HG03575 (cell line): Measurements from ENCODE around the gene GCC1.
A peak's percentile ranks its signal among the peaks of the same experiment; 100 is the strongest.
"Not testable (repeated sequence)": the region's sequence is repeated elsewhere in the genome, so short reads cannot be mapped to it uniquely, and the experiment has no call there.

Source experiments
- ATAC-seq: cut with Tn5 transposase; IDR thresholded peaks from one replicate; pipeline ENCODE4 v1.9.1; 2021; ENCODE audit not compliant: unreplicated experiment, insufficient number of reproducible peaks, low FRiP score; ENCODE audit errors: extremely low read depth

GCC1 gene

DNA sequence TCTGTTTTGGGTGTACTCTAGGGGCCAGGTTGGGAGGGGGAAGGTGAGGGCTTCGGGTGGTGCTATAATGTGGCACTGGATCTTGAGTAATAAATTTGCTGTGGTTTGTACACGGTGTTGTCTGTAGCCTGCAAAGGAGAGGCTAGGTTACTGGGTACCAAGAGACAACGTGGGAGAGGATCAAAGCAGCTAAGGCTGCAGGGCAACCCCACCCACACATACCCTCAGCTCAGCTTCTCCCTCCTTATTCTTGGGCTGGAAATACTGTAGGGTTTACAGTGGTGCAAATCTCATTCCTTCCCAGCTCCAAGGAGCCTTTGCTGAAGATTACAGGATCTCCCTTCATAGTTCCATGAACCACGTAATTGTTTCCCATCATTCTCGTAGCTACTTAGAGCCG is 6.2 kb upstream of the GCC1 start:
- ATAC-seq: no peak

DNA sequence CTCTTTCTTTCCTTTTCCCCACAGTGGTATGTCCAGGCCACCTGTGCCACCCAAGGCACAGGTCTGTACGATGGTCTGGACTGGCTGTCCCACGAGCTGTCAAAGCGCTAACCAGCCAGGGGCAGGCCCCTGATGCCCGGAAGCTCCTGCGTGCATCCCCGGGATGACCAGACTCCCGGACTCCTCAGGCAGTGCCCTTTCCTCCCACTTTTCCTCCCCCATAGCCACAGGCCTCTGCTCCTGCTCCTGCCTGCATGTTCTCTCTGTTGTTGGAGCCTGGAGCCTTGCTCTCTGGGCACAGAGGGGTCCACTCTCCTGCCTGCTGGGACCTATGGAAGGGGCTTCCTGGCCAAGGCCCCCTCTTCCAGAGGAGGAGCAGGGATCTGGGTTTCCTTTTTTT is 5.8 kb upstream of the GCC1 start:
- ATAC-seq: no peak

DNA sequence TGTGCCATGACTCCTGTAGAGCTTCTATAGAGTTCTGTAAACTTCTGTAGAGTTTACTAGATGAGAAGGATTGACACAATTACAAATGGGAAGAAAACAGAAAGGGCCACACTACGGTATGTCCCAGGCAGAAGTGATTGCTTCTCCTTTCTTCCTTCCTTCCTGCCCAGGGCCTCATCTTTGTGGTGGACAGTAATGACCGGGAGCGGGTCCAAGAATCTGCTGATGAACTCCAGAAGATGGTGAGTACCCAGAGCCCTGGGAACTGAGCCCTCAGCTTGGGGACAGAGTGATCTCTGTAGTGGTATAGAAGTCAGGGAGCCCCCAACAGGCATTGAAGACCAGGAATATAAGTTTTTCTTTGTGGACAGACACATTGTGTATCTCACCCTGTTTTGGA is 4.5 kb upstream of the GCC1 start:
- ATAC-seq: no peak

DNA sequence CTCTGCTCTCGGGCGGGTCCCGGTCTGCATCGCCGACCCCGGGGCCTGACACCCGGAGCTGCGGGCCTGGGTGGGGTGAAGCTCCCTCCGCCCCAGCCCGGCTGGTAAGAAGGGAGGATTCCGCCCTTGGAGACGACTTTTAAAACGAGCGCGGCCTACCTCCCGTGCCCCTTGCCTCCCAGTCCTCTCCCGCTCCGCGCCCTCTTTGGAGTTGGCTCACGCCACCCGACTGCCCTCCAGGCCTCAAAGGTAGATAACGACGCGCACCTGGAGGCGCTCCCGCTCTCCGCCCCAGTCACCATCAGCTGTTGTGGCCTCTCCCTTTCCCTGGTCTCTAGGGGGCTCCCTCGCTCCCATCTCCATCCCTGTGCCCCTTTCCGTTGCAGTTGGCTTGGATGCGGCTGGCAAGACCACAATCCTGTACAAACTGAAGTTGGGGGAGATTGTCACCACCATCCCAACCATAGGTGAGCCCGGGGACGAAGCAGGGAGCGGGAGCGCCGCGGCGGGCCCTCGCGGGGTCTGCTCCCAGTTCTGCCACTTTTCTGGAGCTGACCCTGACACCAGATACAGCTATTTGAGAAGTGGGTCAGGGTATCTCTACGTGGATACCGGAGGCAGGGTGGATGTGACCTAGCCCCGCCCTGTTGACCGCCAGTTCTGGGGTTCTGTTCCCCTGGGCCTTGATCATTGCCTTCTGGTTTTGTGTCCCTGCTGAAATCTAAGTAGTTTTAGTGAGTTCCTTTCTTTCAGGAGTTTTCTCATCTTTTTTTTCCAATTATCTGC is 3.5 kb upstream of the GCC1 start:
- ATAC-seq: no peak

DNA sequence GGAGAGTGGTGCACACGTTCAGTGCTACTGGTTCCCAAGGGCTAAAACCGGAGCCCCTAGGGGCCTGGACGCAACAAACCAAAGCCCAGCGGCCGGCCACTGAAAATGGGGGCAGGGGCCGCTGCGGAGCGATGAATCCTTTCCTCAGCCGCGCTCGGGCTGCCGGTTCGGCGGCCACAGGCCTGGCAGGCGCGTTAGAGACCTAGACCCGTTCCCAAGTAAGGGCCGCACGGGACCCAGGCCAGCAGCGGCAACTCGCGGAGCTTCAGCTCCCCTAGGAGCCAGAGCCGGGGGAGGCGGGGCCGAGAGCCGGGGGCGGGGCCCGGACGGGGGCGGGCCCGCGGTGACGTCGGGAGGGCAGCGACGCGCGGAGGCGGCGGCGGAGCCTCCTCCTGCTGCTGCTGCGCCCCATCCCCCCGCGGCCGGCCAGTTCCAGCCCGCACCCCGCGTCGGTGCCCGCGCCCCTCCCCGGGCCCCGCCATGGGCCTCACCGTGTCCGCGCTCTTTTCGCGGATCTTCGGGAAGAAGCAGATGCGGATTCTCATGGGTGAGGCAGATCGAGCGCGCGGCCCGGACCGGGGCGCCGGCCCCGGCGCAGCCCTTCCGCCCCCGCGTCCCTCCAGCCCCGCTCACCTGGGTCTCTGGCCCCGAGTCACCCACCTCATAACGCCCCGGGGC is 2.8 kb upstream of the GCC1 start, which contains the start of gene ARF5:
ARF5 (plus strand) TSS at position 393 of the 678 bp plus-strand sequence; CDS start at position 481, 88 bp downstream.
- ATAC-seq: peak; percentile 30

DNA sequence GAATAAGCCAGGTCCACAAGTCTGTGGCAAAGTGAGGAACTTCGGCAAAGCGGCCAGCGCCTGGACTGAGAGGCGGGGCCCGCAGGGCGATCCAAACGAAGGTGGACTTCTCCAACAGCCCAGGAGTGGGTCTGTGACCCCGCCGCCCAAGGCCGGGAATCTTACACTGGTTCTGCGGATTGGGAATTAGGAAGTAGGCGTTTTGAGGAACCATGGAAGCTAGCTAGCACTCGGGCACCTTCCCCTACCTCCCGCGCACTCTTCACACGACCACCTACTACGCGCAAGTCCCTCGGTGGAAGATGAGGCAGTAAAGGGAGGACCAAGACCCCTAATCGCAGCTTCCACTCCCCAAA is 2.2 kb upstream of the GCC1 start:
- ATAC-seq: no peak

DNA sequence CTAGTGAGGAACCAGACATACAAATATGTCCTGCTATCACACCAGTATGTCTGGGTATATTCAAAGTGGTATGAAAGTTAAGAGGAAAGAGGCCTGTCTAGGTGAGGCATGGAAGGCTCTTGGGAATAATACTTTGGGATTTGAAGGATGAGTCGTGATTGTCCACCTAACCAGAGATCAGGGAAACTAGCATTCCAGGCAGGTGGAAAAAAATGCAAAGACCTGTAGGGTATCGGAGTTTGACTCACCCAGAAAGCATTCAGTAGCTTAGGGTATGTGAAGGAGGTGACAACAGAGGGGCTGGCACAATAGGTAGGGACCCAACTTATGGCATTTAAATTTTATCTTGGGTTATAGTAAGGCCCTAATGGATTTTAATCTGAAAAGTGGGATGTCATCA is 950 bp upstream of the GCC1 start:
- ATAC-seq: no peak

DNA sequence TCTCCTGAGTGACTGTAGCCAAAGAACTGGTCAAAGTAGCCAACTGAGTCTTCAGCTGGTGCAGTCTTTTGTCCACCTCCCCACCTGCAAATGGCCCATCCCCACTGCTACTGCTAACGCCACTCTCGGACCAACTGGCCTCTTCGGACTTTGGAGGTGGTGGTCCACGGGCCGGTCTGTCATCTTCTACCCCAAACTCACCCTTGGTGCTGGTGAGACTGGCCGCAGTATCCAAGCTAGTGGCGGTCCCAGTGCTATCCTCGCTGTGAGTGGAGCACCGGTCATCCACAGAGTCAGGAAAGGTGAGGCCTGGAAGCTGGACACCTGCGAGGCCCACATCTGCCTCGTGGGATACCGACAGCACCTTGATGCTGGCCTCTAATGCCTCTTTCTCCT is 750 bp downstream of the GCC1 start:
- ATAC-seq: no peak

DNA sequence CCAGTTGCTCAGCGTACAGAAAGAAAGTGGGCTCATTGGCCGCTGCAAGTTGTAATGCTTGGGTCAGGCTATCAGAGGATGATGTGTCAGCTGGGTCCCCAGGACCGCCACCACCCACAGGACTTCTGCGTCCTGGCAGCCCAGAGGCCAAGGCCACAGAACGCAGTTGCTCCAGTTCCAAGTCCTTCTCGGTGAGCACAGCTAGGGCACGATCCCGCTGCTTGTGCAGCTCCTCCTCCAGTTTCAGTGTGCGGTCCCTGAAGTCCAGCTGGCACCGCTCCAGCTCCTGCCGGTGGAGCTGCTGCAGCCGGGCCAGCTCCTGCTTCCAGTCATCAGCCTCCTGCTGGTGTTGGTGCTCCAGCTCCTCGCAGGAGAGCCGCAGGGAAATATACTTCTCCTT is 3.0 kb downstream of the GCC1 start:
- ATAC-seq: no peak

DNA sequence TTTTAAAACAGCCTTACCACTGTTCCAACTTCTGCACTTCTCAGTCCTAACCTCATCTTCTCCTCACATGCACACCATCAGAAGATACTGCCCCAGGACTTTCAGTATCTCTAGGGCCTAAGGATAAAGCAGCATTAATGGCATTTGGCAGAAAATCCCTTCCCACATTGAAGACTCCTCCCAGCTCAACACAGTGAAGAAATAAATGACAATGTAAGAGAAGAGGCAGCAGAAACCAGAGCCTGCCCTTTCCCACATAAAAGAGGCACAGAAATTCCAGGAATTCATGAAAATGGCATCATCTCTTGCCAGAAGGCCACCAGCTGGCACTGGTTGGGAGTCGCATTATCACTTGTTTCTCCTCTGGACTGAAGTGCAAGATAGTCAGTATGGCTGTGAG is 3.7 kb downstream of the GCC1 start:
- ATAC-seq: no peak

DNA sequence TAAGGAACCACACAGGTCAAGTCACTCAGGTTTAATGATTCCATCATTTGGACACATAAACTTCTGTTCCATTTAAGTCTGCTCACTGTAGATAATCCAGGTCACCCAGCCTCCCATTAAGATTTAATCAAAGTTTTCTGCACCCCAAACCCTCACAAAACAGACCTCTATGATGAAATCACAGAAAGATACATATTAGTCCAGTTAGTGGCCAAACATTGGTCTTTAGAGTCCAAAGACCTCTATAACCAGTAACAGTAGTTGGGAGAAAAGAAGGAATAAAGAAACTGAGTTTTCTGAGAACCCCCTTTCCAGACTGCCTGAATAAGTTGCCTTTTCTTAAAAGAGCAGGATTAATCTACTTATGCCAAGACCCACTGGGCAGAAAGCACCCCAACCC is 4.8 kb downstream of the GCC1 start:
- ATAC-seq: no peak

DNA sequence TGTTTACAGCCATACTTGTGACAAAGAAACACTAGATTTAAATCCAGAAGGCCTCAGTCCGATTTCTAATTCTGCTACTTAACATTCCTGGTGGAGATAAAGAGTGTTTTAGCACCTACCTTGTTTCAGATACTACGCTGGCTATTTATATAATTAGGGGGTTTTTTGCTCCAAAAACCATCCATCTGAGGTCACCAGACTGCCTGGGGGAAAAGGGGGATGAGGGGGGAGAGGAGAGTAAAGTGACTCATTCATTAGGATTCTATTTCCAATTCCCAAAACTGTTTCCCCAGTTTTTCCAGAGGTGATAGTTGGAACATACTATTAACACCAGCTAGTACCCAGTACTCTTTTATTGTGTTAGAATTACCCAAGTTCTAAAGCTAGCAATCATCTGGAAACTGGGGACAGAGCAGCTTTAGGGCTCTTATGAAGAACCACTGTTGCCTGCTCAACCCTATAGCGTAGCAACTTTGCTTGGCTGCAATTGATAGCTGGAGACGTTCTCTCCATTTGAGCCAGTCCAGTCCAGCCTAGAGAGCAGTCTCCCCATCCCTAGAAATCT is 6.6 kb downstream of the GCC1 start:
- no peak for ATAC-seq

DNA sequence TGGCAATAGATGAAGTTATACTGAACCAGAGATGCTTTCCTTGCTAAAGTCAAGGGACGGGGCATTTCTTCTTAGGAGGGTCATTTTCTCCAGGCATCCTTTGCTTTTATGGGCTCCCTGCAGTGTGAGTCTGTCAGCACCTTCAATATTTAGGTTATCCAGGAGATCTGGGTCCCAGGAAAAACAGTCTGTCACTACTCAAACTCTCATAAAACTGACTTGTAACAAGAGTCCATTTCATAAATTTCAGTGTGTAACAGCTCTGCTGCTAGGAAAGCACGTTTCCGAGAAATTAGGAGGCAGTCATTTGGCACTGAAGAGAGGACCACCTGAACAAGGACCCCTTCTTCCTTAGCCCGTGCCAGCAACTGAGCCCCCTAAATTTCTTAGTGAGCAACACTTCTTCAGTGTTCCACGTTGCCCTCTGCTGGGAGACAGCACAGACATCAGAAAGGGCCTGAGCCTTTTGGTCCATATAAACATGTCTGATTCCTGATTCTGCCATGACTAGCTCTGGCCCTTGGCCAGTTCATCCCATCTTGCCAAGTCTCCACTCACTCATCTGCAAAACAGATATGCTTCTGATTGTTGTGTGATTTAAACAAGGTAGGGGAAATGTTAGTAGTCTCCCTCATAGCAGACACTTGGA is 7.2 kb downstream of the GCC1 start:
- no peak for ATAC-seq

DNA sequence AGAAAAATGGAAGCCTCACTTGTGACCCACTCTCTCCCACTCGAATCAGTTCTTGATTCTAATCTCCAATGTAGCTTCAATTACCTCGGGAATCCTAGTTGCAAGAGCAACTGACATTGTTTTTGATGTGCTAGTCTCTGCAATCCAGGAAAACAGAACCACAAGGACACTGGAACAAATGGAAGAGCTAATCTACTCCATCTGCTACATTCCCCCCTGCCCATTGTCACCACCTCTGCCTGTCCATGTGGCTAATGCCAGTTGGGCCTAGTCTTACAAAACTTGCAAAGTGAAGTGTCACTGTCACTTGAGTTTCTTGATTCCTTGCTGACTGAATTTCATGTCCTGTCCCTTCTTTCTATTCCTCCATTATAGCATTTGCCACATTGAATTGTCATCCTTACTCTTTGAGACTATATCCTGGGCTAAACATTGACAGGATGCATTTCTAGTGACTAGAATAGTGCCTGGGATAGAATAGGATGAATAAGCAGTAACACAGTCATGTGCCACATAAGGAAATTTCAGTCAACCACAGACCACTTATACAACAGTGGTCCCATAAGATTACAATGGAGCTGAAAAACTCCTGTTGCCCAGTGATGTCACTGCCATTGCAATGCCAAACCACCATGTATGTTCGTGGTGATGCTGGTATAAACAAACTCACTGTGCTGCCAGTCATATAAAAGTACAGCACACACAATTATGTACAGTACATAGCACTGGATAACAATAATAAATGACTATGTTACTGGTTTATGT is 13.5 kb downstream of the GCC1 start:
- no peak for ATAC-seq

DNA sequence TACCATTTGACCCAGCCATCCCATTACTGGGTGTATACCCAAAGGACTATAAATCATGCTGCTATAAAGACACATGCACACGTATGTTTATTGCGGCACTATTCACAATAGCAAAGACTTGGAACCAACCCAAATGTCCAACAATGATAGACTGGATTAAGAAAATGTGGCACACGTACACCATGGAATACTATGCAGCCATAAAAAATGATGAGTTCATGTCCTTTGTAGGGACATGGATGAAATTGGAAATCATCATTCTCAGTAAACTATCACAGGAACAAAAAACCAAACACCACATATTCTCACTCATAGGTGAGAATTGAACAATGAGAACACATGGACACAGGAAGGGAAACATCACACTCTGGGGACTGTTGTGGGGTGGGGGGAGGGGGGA is 17.4 kb downstream of the GCC1 start:
- ATAC-seq: not testable (repeated sequence)

DNA sequence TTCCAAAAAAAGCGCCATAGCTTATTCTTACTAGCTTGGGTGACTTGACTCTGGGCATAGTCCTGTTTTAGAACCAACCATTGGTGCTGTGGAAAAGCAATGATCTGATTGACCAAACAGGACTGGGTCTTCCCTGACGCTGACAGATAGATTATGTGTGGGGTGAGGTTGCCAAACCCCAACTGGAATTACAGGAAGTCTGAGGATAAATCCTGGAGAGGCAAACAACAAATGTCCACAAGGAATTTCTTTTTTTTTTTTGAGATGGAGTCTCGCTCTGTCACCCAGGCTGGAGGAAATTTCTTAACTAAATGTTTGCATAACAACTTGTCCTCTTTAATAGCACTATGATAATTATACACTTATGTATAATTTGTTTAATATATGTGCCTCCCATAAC is 19.2 kb downstream of the GCC1 start:
- no peak for ATAC-seq

DNA sequence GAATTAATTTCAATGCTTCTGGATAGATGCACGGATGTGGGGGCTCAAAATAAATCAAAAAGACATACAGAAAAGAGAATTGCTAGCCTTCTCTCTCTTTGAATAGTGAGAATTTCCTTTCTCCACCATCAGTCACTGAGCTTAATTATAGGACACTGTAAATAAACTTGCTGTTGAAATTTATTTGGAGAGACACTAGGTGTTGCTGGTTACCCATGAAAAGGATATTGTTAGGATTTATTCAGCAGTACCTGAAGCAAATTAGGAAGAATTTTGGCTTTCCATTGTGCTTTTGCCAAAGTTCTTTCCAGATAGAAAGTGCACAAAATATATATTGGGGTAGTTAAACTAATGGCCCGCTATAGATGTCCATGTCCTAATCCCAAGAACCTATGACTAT is 27.6 kb downstream of the GCC1 start:
- ATAC-seq: no peak

DNA sequence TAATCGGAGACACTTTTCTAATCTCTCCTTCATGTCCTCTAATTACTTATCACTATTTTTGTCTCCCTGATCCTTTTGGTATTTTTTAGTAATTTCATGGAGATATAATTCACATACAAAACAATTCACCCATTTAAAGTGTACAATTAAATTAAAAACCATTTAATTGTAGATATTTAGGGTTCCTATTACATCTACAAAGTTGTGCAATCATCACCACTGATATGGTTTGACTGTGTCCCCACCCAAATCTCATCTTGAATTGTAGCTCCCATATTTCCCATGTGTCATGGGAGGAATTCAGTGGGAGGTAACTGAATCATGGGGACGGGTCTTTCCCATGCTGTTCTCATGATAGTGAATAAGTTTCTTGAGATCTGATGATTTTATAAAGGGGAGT is 29.0 kb downstream of the GCC1 start:
- ATAC-seq: no peak

DNA sequence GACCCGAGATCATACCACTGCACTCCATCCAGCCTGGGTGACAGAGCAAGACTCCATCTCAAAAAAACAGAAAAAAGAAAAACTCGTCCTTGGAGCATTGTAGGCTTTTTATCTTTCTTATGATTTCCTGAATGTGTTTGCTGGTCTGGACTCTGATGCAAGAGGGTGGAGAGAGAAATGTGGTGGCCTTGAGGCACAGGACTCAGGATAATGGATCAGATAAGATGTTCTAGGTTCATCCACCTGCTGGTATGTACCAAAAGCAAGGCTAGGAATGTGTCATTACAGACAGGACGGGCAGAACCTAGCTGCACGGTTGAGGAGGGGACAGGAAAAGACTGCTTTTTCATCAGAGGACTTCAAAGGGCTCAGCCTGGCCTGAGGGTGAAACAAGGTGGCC is 33.5 kb downstream of the GCC1 start:
- ATAC-seq: no peak
